ENCODE results near the gene NEK1. TPM values are rescaled to one million over a fixed set of nuclear protein-coding genes. Genes with fewer than 3 reads are reported as not detected.
A peak's percentile ranks its signal among the peaks of the same experiment; 100 is the strongest.

The NEK1 gene
- 21.5 TPM for total RNA-seq

GRCh38 chr4:169611991-169612870 is at the start of gene NEK1:
TSS of gene NEK1 (minus strand) at chr4:169612583. CDS start at chr4:169602630, 9,953 bp downstream.
- peak; percentile 84 for DNase-seq

- DNase-seq = no peak
Measured at GRCh38 chr4:169661761-169662160, 49.4 kb upstream of the NEK1 start.

DNA sequence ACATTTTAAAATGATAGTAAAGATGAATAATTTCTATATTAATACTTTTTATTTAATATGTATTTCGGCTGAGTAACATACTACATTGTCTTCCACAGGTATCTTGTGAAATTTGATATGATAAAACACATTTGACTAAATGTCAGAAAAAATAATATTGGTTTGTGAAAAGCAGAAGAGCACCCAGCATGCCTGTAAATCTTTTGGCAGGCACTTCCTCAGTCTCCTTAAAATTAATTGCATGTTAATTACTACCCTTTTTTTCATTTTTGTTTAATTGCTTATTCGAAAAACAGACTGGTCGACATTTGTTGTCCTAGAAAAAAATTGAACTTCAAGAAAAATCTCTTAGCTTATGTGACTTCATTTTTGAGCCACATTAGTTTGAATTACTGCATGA is 48.5 kb upstream of the NEK1 start:
- DNase-seq = no peak

DNA sequence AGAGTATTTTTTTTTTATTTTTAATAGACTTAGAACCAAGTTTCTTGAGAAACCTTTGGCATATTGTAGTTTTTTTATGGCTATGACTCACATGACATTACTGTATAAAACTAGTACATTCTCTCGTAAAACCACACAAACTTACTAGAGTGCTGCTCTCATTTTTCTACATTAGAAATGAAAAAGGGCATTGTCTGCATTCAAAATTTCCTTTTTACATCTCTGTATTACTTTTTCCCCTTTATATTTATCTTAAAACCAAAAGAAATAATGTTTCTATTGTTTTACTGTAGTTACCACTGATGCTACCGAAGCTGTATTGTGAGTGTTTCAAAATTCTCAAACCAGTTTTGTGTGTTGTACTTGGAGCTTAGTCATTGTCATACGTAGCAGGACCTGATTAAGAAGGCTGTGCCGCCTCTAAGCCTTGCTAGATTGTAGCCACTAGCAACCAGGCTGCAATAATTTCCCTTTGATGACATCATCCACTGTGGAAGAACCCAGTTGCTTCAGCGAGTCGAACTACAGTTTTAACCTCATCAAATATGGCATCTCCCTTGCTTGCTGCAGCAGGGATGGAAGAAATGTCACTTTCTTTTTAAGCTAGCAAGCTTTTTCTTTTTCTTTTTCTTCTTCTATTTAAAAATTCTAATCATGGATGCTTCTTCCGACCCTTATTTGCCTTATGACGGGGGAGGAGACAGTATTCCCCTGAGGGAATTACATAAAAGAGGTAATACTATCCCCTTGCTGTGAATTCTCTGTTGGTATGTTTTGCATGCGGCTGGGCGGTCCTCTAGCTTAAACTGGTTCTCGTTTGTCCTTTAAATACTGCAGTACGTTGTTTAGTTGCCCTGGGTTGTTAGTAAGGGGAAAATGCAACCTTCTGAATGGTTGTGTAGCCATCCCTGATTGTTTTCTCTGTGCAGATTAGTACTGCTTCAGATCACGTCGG is 47.6 kb upstream of the NEK1 start:
- peak; percentile 96 for DNase-seq

GRCh38 chr4:169658975-169659715 is 46.8 kb upstream of the NEK1 start:
- DNase-seq = no peak

- DNase-seq = no peak
Measured at GRCh38 chr4:169658196-169658595, 45.8 kb upstream of the NEK1 start.

DNA sequence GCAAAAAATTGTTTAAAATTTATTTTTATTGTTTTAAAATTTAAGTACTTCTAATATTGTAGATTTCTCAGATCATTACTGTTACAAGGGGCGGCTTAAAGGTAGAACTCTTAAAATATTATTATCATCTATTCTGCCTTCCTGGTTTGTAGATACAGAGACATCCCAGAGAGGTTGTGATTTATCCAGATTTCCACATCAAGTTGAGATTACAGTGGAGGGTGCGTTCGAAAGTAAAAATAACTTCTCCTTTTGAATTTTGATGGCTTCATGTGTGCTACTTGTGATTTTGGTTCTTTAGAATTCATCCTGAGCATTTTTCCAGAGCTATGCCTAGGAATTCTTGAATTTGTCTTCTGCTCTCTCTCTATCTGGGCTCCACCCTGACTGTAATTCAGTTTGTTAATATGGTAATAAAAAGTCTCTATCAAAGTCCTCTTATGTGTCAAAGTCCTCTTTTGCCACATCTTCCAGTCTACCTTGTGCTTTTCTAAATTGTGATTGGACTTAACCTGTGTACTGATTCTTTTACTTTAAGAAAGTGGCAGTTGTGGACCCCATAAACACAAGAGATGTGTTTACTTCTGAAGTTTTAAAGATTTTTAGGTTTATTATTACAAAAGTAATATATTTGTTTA is 45.2 kb upstream of the NEK1 start:
- DNase-seq = no peak

- DNase-seq = no peak
Measured at GRCh38 chr4:169655401-169655800, 43.0 kb upstream of the NEK1 start.

- no peak for DNase-seq
Measured at GRCh38 chr4:169652535-169652934, 40.2 kb upstream of the NEK1 start.

DNA sequence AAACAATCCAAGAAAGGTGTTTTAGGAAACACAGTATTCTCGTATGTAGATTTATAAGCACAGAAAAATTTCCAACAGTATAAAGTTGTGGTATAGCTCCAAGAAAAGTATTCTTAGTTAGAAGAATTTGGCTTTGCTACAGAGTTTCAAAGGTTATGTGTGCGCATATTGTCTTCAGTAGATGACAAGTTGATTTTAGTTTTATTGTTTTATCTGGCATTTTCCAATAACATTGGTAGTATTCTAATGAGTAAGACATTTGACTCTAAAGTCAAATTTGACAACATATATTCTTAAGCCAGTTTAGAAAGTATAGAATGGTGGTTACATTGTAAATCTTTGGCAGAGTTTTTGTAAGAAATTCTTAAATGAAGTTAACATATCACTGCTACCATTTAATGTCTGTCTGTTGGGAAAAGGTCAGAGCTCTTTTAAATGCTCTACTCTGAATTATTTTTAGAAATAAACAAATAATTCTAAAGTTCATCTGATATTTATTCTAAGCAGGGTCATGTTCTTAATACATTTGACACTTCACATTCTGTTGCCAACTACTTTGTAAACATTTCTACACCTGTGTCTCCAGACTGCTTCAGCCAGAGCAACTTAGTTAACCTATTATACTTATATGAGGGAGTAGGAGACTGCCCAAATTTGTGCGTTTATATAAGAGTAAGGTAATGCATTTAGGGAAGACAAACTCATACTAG is 38.0 kb upstream of the NEK1 start:
- no peak for DNase-seq

DNA sequence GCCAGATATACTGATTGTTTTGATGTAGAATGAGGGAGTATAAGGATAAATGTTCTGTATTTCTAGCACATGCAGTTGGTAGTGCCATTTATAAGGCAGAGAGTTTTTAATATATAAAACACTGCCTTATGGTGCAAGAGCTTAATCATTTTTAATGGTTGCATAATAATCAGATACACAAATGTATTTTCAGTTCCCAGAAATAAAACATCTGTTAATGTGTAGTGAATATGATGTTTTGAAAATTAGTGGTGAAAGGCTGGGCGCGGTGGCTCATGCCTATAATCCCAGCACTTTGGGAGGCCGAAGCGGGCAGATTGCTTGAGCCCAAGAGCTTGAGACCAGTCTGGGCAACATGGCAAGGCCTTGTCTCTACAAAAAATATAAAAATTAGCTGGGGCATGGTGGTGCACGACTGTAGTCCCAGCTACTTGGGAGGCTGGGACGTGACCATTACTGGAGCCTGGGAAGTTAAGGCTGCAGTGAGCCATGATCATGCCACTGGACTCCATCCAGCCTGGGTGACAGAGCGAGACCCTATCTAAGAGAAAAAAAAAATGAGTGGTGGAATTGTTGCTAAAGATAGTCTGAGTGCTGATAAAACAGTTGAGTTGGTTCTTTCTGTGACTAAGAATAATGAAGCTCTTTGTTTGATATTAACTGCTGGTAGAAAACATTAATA is 37.3 kb upstream of the NEK1 start:
- no peak for DNase-seq

GRCh38 chr4:169645627-169646026 is 33.2 kb upstream of the NEK1 start:
- no peak for DNase-seq

DNA sequence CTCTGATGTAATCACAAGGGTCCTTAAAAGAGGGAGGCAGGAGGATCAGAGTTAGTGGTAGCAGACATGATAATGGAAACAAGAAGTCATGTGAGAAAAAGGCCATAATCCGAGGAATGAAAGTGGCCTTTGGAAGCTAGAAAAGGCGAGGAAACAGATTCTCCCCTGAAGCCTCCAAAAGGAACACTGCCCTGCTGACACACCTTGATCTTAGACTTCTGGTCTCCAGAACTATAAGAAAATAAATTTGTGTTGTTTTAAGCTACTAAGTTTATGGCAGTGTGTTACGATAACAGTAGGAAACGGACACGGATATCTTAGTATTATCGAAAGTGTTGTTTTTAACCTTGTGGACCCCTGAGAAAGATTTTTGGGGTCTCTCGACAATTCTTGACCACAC is 32.4 kb upstream of the NEK1 start:
- DNase-seq = no peak

GRCh38 chr4:169640261-169640870 is 28.0 kb upstream of the NEK1 start:
- peak; percentile 25 for DNase-seq

DNA sequence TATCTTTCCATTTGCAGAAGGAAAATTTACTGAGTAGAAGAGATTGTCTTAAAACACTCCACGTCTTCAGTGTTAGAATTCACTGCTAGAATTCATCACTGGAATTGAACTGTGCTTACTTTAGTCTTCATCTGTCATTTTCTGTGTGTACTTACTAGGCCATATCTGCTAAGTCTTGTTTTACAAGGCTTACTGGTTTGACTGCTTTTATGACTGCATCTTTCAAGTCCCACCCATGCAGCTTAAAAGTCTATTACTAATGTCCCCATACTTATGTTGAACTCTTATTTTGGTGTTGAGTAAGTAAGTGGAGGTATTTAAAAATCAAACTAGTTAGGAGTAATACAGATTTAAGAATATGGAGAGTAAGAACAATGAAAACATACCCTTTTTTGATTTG is 22.6 kb upstream of the NEK1 start:
- DNase-seq = no peak

DNA sequence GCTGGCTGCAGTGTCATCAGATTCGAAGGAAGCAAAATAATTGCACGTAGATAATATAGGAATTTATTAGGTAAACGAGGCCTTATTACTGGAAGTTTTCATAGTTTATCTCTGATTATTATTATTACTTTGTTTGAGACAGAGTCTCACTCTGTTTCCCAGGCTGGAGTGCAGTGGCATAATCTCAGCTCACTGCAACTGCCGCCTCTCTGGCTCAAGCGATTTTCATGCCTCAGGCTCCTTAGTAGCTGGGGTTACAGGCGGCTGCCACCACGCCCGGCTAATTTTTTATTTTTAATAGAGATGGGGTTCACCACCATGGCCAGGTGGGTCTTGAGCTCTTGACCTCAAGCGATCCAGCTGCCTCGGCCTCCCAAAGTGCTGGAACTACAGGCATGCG is 20.5 kb upstream of the NEK1 start:
- DNase-seq = no peak

DNA sequence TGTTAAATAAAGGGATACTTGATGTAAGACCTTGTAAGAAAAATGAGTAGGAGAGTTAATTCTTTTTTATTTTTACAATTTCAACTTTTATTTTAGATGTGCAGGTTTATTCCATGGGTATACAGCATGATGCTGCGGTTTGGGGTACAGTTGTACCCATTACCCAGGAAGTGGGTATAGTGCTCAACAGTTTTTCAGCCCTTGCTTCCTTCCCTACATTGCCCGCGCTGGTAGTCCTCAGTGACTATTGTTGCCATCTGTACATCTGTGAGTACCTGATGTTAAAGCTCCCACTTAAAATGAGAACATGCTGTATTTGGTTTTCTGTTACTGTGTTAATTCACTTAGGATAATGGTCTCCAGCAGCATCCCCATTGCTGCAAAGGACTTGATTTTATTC is 17.7 kb upstream of the NEK1 start:
- DNase-seq = no peak

DNA sequence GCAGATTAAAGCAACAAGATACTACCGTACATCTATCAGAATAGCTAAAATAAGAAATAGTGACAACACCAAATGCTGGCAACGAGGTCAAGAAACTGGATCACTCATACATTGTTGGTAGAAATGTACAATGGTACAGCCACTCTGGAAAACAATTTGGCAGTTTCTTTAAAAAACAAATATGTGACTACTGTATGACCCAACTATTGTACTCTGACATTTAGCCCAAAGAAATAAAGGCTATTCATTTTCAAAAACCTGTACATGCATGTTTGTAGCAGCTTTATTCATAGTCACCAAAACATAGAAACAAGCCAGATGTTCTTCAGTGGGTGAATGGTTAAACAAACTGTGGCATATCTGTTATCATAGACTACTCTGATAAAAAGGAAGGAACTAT is 16.2 kb upstream of the NEK1 start:
- no peak for DNase-seq

DNA sequence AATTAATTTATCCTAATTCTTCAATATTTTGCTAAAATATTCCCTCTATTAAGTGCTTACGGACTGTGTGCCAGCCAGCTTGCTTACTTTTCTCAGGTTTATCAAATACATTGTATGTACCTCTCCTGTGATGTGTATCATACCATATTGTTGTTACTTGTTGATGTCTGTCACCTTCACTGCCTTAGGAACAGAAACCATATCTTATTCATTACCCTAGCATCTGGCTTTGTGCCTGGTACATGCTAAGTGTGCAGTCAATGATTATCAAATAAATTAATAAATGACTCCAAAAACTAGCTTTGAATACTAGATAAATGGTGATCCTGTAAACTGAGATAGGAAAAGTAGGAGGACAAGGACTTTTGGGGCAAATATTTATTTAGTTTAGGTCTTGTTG is 14.9 kb upstream of the NEK1 start:
- DNase-seq = no peak

Measured in skin of body (tissue), 2 donors.